Liver (tissue), 9 donors: ENCODE measurements around the gene RARRES1. TPM values are rescaled to one million over a fixed set of nuclear protein-coding genes. Genes with fewer than 3 reads are reported as not detected.

ENCODE experiments used
- DNase-seq: peaks from one replicate; pipeline ENCODE4 v3.0.0-alpha.2; 2017; ENCODE audit warnings: low spot score
- H3K27ac ChIP-seq, 2 donors: one replicate each; pipeline ENCODE4 v1.7.0; 2013; ENCODE audit warnings: inconsistent platforms in 2 of 2, low read length in 2 of 2, control low read depth in 1 of 2, low read depth in 1 of 2, mild to moderate bottlenecking in 1 of 2
- H3K27me3 ChIP-seq, 4 donors: one replicate each; pipeline versions ENCODE4 v1.6.1 to v1.7.0; 2013; ENCODE audit warnings: low read length in 3 of 4, inconsistent platforms in 1 of 4, mild to moderate bottlenecking in 1 of 4, moderate library complexity in 1 of 4; ENCODE audit not compliant: control insufficient read depth in 4 of 4, insufficient read depth in 4 of 4
- H3K36me3 ChIP-seq, 4 donors: one replicate each; pipeline versions ENCODE4 v1.6.1 to v1.7.0; 2013; ENCODE audit warnings: low read length in 3 of 4, mild to moderate bottlenecking in 3 of 4, low read depth in 1 of 4, moderate library complexity in 1 of 4; ENCODE audit not compliant: control insufficient read depth in 4 of 4, insufficient read depth in 3 of 4
- H3K4me1 ChIP-seq, 4 donors: one replicate each; pipeline versions ENCODE4 v1.6.1 to v1.7.0; 2013; ENCODE audit warnings: low read length in 3 of 4, mild to moderate bottlenecking in 3 of 4, moderate library complexity in 1 of 4; ENCODE audit not compliant: control insufficient read depth in 4 of 4, insufficient read depth in 4 of 4
- H3K4me3 ChIP-seq, 3 donors: one replicate each; pipeline versions ENCODE4 v1.6.1 to v1.7.0; 2013; ENCODE audit warnings: low read length in 3 of 3, control low read depth in 1 of 3, low read depth in 1 of 3, mild to moderate bottlenecking in 1 of 3
- H3K9ac ChIP-seq, 2 donors: one replicate each; pipeline ENCODE4 v1.7.0; 2013; ENCODE audit warnings: low read length in 2 of 2, mild to moderate bottlenecking in 2 of 2, moderate library complexity in 2 of 2, control low read depth in 1 of 2, low read depth in 1 of 2
- H3K9me3 ChIP-seq, 4 donors: one replicate each; pipeline versions ENCODE4 v1.6.1 to v1.7.0; 2013; ENCODE audit warnings: low read length in 3 of 4; ENCODE audit not compliant: control insufficient read depth in 4 of 4
- ATF3 ChIP-seq: IDR thresholded peaks from 2 replicates; pipeline ENCODE4 v1.6.1; 2016; ENCODE audit warnings: antibody characterized with exemption
- CTCF ChIP-seq: fragments of 150-350 bp; IDR thresholded peaks from 2 replicates; pipeline ENCODE4 v1.5.1; 2017; ENCODE audit warnings: improper control_type of control experiment, low read depth, low read length; ENCODE audit not compliant: missing input control
- EGR1 ChIP-seq, 2 donors: IDR thresholded peaks; 2 replicates each; pipeline ENCODE4 v1.6.1; 2016 to 2018; ENCODE audit warnings: antibody characterized with exemption in 2 of 2, low read depth in 2 of 2
- FOXA1 ChIP-seq: IDR thresholded peaks from 2 replicates; pipeline ENCODE4 v1.6.1; 2016; ENCODE audit warnings: antibody characterized with exemption
- FOXA2 ChIP-seq: IDR thresholded peaks from 2 replicates; pipeline ENCODE4 v1.6.1; 2016; ENCODE audit warnings: antibody characterized with exemption
- GABPA ChIP-seq, 2 donors: IDR thresholded peaks in 1 of 2; conservative IDR thresholded peaks in 1 of 2; 2 replicates each; pipeline ENCODE4 v1.6.1; 2016; ENCODE audit warnings: antibody characterized with exemption in 2 of 2, mild to moderate bottlenecking in 1 of 2, moderate library complexity in 1 of 2
- HNF4A ChIP-seq, 2 donors: conservative IDR thresholded peaks; 2 replicates each; pipeline ENCODE4 v1.6.1; 2016; ENCODE audit warnings: antibody characterized with exemption in 2 of 2, mild to moderate bottlenecking in 2 of 2
- HNF4G ChIP-seq: IDR thresholded peaks from 2 replicates; pipeline ENCODE4 v1.6.1; 2016; ENCODE audit warnings: antibody characterized with exemption
- JUND ChIP-seq, 2 donors: IDR thresholded peaks; 2 replicates each; pipeline ENCODE4 v1.6.1; 2016; ENCODE audit warnings: antibody characterized with exemption in 2 of 2
- MAX ChIP-seq: IDR thresholded peaks from 2 replicates; pipeline ENCODE4 v1.6.1; 2016; ENCODE audit warnings: antibody characterized with exemption
- NR2F2 ChIP-seq: IDR thresholded peaks from 2 replicates; pipeline ENCODE4 v1.6.1; 2016; ENCODE audit warnings: antibody characterized with exemption
- RAD21 ChIP-seq, 2 donors: IDR thresholded peaks; 2 replicates each; pipeline ENCODE4 v1.6.1; 2016; ENCODE audit warnings: antibody characterized with exemption in 2 of 2, mild to moderate bottlenecking in 2 of 2
- REST ChIP-seq: IDR thresholded peaks from 2 replicates; pipeline ENCODE4 v1.6.1; 2016; ENCODE audit warnings: antibody characterized with exemption, mild to moderate bottlenecking
- RXRA ChIP-seq, 2 donors: IDR thresholded peaks; 2 replicates each; pipeline ENCODE4 v1.6.1; 2017 to 2018; ENCODE audit warnings: antibody characterized with exemption in 2 of 2, mild to moderate bottlenecking in 1 of 2
- SP1 ChIP-seq: IDR thresholded peaks from 2 replicates; pipeline ENCODE4 v1.6.1; 2018; ENCODE audit warnings: antibody characterized with exemption, mild to moderate bottlenecking
- TAF1 ChIP-seq: conservative IDR thresholded peaks from 2 replicates; pipeline ENCODE4 v1.6.1; 2016; ENCODE audit warnings: antibody characterized with exemption, mild to moderate bottlenecking
- YY1 ChIP-seq: IDR thresholded peaks from 2 replicates; pipeline ENCODE4 v1.6.1; 2016; ENCODE audit warnings: antibody characterized with exemption, mild to moderate bottlenecking
- ZBTB33 ChIP-seq: IDR thresholded peaks from 2 replicates; pipeline ENCODE4 v1.6.1; 2016; ENCODE audit warnings: antibody characterized with exemption
- WGBS: extraction: QIAGEN DNeasy Blood & Tissue Kit; methylation state at CpG from one replicate; pipeline ENCODE4 v1.1.7; 2013; 5-methylcytosine and 5-hydroxymethylcytosine counted together
- polyA plus RNA-seq, 2 donors: library from polyadenylated mRNA; stranded (reverse) in 1 of 2; unstranded in 1 of 2; fragments of 200-250 nt in 1 of 2; fragments of >200 nt in 1 of 2; fragmentation: Nextera tagmentation in 1 of 2; extraction: Ambion mirVana in 1 of 2; gene quantifications; one replicate each; pipeline versions ENCODE4 v1.2.1 to v1.2.3, GENCODE V29; 2013 to 2015
- total RNA-seq, 2 donors: library from RNA; depleted of rRNA; stranded (reverse); fragments of >200 nt; gene quantifications; one replicate each; pipeline ENCODE4 v1.2.3, GENCODE V29; 2014
- donor health status: healthy.
- donor health status: healthy.
- donor health status: healthy.
- donor health status: healthy.
- donor health status: healthy.

The RARRES1 gene
- total and polyA plus RNA-seq, 4 donors = 0.92 to 6.9 (median 2.4) TPM

- Histone ChIP-seq H3K36me3 (no peaks in the 10 kb centered on the region), H3K4me3 (no peak overlapping the region), H3K9me3 (no peaks in the 10 kb centered on the region), H3K27ac (peak overlapping the region; percentile 61 to 66), H3K4me1 (peaks cover 3 to 29% (median 23%) of the 10 kb centered on the region in 4 donors), H3K9ac (no peak overlapping the region), H3K27me3 (no peaks in the 10 kb centered on the region)
- WGBS = 22% methylated on average over 9 of the region's 9 CpGs
- TF ChIP-seq REST (peak; percentile 4), HNF4G (peak; percentile 96), MAX (peak; percentile 69), HNF4A (conservative IDR thresholded peaks at IDR 0.05) (peak; percentile 98 to 99), NR2F2 (peak; percentile 100), YY1 (peak; percentile 73), FOXA1 (no peak), RXRA (IDR thresholded peaks at IDR 0.05) (peak; percentile 97 to 98), TAF1 (no peak), SP1 (peak; percentile 88), CTCF (no peak), ATF3 (no peak), FOXA2 (no peak), JUND (IDR thresholded peaks at IDR 0.05) (peak; percentile 39 to 57), EGR1 (IDR thresholded peaks at IDR 0.05; ENCODE audit: low read depth in 2 of 2) (no peak), GABPA (IDR thresholded peaks at IDR 0.05 in 1 of 2, conservative IDR thresholded peaks at IDR 0.05 in 1 of 2) (peak; percentile 21 to 56), RAD21 (IDR thresholded peaks at IDR 0.05) (peak; percentile 38 to 57), ZBTB33 (peak; percentile 34)
- no peak for DNase-seq
Observed at GRCh38 chr3:158725348-158726011, 6.8 kb downstream of the RARRES1 start.
